Testis (tissue), 3 donors: ENCODE measurements around the gene OASL. TPM values are rescaled to one million over a fixed set of nuclear protein-coding genes. Genes with fewer than 3 reads are reported as not detected.

ENCODE experiments used
- DNase-seq: peaks from one replicate; pipeline ENCODE4 v3.0.0-alpha.2; 2019
- H3K27ac ChIP-seq, 2 donors: fragments of 200-600 bp; sonication (generic); one replicate each; pipeline ENCODE4 v1.5.1; 2019
- H3K27me3 ChIP-seq: fragments of 200-600 bp; sonication (generic); one replicate; pipeline ENCODE4 v1.5.1; 2019
- H3K36me3 ChIP-seq: fragments of 200-600 bp; sonication (generic); one replicate; pipeline ENCODE4 v1.5.1; 2017; ENCODE audit warnings: low read depth; ENCODE audit errors: missing control alignments
- H3K4me1 ChIP-seq: fragments of 200-600 bp; sonication (generic); one replicate; pipeline ENCODE4 v1.5.1; 2019
- H3K4me3 ChIP-seq, 2 donors: fragments of 200-600 bp; sonication (generic); one replicate each; pipeline ENCODE4 v1.5.1; 2017 to 2019
- H3K9me3 ChIP-seq: fragments of 200-600 bp; sonication (generic); one replicate; pipeline ENCODE4 v1.5.1; 2017
- CTCF ChIP-seq, 3 experiments: fragments of 450-650 bp in 2 of 3; fragments of 200-600 bp in 1 of 3; sonication (generic) in 1 of 3; IDR thresholded peaks; one replicate each; pipeline ENCODE4 v1.5.1; 2016 to 2019; ENCODE audit warnings: antibody characterized with exemption in 3 of 3, mild to moderate bottlenecking in 2 of 3, moderate library complexity in 1 of 3
- POLR2A ChIP-seq: fragments of 450-650 bp; IDR thresholded peaks from one replicate; pipeline ENCODE4 v1.6.1; 2017; ENCODE audit warnings: antibody characterized with exemption, mild to moderate bottlenecking, moderate library complexity
- WGBS, 2 donors: methylation state at CpG; one replicate each; pipeline ENCODE4 v1.1.5; 2018; 5-methylcytosine and 5-hydroxymethylcytosine counted together
- intact Hi-C: fragments of 100-400 bp; cut with DNase I; formaldehyde crosslinking; loops from one replicate; pipeline ENCODE4 v1.15.1; 2023; ENCODE audit warnings: low total_unique reads
- polyA plus RNA-seq: library from polyadenylated mRNA; stranded (reverse); fragments of 350-450 nt; fragmentation: Illumina TruSeq; extraction: RNeasy Lipid Tissue Mini Kit (QIAGEN cat#74804); gene quantifications from one replicate; pipeline ENCODE4 v1.2.3, GENCODE V29; 2014; ENCODE audit warnings: low read depth, low replicate concordance; ENCODE audit not compliant: insufficient read depth
- total RNA-seq, 2 donors: library from RNA; depleted of rRNA; stranded (reverse); fragments of >200 nt; gene quantifications; one replicate each; pipeline ENCODE4 v1.2.3, GENCODE V29; 2016

Gene OASL
- total and polyA plus RNA-seq, 3 donors from 2014 or later = 0.74 to 2.8 (median 1.8) TPM

GRCh38 chr12:121043067-121043466 is 4.0 kb upstream of the OASL start:
- no peak for DNase-seq
- intact Hi-C loops = no loop called here
- no peaks in the 10 kb centered on the region for H3K36me3 ChIP-seq
- H3K27me3 ChIP-seq = no peaks in the 10 kb centered on the region
- H3K27ac ChIP-seq = no peak overlapping the region
- no peaks in the 10 kb centered on the region for H3K9me3 ChIP-seq
- WGBS, 2 donors = 80% methylated on average over 4 of the region's 4 CpGs
- no peaks in the 10 kb centered on the region for H3K4me1 ChIP-seq
- no peak for TF ChIP-seq POLR2A
- no peak for TF ChIP-seq CTCF (IDR thresholded peaks at IDR 0.05)
- no peak overlapping the region for H3K4me3 ChIP-seq

GRCh38 chr12:121036810-121037326 is 2.2 kb downstream of the OASL start:
- Histone ChIP-seq H3K4me1 (no peaks in the 10 kb centered on the region), H3K27me3 (no peaks in the 10 kb centered on the region), H3K4me3 (no peak overlapping the region), H3K27ac (no peak overlapping the region), H3K9me3 (no peaks in the 10 kb centered on the region), H3K36me3 (no peaks in the 10 kb centered on the region)
- intact Hi-C loops = no loop called here
- DNase-seq = no peak
- WGBS, 2 donors = 85 to 87% methylated on average over 6 of the region's 6 CpGs
- TF ChIP-seq CTCF (IDR thresholded peaks at IDR 0.05) (no peak), POLR2A (no peak)

GRCh38 chr12:121034616-121035305 is 4.3 kb downstream of the OASL start:
- Histone ChIP-seq H3K27me3 (no peaks in the 10 kb centered on the region), H3K4me3 (no peak overlapping the region), H3K4me1 (no peaks in the 10 kb centered on the region), H3K27ac (no peak overlapping the region), H3K9me3 (no peaks in the 10 kb centered on the region), H3K36me3 (no peaks in the 10 kb centered on the region)
- 79 to 84% methylated on average over 9 of the region's 9 CpGs for WGBS, 2 donors
- TF ChIP-seq CTCF (IDR thresholded peaks at IDR 0.05) = no peak
- TF ChIP-seq POLR2A = no peak
- DNase-seq = no peak
- intact Hi-C loops = no loop called here

GRCh38 chr12:121033625-121034349 is 5.3 kb downstream of the OASL start:
- H3K27me3 ChIP-seq = no peaks in the 10 kb centered on the region
- H3K9me3 ChIP-seq = no peaks in the 10 kb centered on the region
- 91 to 93% methylated on average over 5 to 10 of the region's 10 CpGs for WGBS, 2 donors
- intact Hi-C loops = no loop called here
- H3K27ac ChIP-seq = no peak overlapping the region
- TF ChIP-seq POLR2A (no peak), CTCF (IDR thresholded peaks at IDR 0.05) (no peak)
- H3K4me3 ChIP-seq = no peak overlapping the region
- H3K36me3 ChIP-seq = no peaks in the 10 kb centered on the region
- H3K4me1 ChIP-seq = no peaks in the 10 kb centered on the region
- no peak for DNase-seq
